Measurements from ENCODE around the gene COL8A2.

COL8A2 gene

DNA sequence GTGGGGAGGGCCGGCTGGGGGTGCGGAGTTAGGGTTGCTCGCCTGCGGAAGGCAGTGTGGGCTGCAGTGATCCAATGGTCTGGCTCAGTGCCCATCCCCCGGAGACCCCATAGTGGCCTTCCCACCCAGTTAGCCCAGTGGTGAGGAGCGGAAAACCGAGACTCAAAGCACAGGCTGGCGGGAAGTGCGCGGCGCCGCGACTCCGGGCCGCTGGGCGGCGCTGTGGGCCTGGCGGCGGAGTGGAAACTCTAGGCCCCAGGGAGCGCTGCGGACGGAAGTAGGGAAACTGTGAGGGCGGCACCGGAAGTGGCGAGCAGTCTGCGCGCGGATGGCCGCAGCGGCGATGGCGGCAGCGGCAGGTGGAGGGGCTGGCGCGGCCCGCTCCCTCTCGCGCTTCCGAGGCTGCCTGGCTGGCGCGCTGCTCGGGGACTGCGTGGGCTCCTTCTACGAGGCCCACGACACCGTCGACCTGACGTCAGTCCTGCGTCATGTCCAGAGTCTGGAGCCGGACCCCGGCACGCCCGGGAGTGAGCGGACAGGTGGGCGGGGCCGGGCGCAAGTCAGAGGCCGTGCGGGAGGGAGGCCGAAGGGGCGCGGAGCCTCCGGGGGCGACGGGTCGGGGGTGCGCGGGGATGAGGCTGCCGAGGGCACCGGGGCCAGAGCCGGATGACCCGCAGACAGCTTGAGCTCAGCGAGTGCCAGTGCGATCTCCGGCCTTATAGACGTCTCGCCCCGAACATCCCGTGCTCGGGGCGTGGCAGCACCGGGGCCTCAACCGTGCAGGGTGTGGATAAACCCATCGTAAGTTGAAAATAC is 36.2 kb downstream of the COL8A2 start, which contains the start of gene ADPRS:
ADPRS (plus strand) TSS at position 316 of the 816 bp plus-strand sequence; CDS start at position 329, 13 bp downstream.
- DNase-seq, result peak; percentile 74

DNA sequence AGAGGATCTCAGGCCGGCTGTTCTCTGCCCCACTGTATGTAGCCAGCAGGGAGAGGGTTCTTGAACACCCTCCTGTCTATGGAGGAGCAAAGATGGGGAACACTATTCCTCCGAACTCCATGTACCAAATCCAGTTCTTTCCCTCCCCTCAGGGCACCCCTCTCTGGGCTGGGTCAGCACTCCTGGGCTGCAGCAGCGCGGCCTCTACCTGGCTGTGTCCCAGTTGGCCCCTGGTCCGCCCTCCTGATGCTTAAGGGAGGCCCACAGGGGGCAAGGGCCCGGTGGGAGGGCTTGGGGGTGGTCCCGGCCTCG is 36.8 kb downstream of the COL8A2 start:
- no peak for DNase-seq

DNA sequence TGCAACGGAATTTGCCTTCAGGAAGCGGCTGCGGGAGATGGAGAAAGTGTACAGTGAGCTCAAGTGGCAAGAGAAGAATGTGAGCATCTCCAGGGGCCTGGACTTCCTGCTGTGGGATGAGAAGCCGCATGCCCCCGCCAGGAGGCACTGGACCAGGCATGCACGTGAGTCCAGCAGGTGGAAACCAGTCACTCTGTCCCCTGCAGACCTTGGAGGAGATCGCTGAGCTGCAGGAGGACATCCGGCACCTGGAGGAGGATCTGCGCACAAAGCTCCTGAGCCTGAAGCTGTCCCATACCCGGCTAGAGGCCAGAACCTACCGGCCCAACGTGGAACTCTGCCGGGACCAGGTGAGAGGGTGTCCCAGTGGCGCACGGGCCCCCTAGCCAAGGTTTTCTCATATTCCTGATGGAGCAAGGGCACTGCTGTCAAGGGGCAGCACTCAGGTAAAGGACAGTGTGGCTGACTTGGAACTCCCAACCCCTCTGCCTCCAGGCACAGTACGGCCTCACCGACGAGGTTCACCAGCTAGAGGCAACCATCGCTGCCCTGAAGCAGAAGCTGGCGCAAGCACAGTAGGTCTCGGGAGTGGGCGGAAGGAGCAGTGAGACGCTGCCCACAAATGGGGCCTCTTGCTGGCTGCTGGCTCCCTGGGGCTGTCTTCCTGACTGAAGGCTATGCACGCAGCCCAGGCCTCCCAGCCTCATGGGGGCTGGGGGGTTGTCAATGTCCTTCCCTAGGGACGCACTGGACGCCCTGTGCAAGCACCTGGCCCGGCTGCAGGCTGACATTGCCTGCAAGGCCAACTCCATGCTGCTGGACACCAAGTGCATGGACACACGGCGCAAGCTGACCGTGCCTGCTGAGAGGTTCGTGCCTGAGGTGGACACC is 37.5 kb downstream of the COL8A2 start:
- DNase-seq, result no peak

DNA sequence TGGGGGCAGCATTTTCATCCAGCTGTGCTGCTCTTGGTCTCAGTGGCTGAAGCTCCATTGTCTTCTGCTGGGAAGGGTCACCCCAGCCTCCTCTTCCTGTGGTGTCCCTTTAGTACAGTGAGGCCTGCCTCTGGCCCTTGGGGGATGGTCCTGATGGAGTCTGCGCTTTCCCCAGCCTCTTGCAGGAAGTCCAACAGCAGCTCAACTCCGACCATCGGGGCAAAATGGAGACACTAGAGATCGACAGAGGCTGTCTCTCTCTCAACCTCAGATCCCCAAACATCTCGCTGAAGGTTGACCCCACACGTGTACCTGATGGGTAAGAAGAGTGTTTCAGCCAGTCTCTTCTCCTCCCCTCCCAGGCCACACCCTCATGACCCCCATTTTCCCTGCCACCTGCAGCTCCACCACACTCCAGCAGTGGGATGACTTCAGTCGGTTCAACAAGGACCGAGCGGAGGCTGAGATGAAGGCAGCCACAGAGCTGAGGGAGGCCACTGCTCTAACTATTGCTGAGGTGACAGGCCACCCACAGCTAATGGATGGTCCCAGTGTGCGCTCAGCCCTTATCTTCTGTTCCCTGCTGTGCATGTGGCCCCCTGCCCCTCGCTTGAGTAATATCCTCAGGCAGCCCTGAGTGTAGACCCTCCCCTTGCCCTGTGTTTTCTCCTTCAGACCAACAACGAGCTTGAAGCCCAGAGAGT is 38.3 kb downstream of the COL8A2 start:
- DNase-seq, result no peak

DNA sequence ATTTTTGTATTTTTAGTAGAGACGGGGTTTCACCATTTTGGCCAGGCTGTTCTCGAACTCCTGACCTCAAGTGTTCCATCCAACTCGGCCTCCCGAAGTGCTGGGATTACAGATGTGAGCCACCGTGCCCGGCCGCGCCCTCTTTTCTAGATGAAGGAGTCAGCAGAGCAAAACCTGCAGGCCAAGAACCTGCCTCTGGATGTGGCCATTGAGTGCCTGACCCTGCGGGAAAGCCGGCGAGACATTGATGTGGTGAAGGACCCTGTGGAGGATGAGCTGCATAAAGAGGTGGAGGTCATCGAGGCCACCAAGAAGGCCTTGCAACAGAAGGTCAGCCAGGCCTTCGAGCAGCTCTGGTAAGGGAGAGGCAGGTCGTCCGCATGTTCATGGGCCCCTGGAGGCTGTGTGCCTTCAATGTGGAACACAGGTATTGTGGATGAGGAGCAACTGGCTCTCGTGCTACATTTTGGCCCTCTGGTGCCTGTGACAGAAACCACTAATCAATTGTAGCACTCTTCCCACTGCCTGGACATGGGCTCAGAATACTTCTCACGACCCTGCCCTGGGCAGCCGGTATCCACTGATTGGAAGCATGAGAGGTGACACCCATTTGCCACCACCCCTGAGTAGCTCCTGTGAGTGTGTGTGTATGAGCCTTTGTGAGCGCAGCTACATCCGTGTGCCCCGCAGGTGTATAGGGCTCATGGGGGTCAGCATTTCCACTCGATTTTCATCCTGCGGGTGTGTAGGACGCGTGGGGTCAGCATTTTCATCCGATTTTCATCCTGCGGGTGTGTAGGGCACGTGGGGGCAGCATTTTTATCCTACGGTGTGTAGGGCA is 39.1 kb downstream of the COL8A2 start:
- DNase-seq, result no peak

- no peak for DNase-seq
Measured at GRCh38 chr1:36085126-36085525, 39.9 kb downstream of the COL8A2 start.

DNA sequence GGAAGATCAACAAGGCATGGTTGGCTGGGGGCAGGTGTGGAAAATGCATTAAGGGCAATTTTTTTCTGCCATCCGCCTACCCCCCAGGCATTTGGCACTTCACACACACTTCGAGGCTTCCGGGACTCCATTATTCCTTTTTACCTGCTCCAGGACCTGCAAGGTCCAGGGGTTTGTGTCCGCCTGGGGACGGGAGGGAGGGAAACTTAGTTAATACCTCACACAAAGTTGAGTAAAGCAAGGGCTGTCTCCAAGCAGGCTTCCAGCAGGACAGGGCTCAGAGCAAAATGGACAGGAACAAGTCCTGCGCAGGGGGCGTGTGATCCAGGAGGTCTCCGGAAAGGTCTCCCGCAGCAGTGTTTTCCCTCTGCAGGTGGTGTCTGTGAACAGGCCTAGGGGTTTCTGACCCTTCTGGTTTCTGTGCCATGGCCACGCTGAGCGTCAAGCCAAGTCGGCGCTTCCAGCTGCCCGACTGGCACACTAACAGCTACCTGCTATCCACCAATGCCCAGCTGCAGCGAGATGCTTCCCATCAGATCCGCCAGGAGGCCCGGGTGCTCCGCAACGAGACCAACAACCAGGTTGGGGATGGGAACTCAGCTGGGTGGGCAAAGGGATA is 40.4 kb downstream of the COL8A2 start:
- DNase-seq, result peak; percentile 48

GRCh38 chr1:36083635-36084496 is 41.2 kb downstream of the COL8A2 start, which contains the start of gene TEKT2:
TSS of gene TEKT2 (plus strand) at chr1:36084094. CDS start at chr1:36084922, 828 bp downstream.
- peak; percentile 79 for DNase-seq

DNA sequence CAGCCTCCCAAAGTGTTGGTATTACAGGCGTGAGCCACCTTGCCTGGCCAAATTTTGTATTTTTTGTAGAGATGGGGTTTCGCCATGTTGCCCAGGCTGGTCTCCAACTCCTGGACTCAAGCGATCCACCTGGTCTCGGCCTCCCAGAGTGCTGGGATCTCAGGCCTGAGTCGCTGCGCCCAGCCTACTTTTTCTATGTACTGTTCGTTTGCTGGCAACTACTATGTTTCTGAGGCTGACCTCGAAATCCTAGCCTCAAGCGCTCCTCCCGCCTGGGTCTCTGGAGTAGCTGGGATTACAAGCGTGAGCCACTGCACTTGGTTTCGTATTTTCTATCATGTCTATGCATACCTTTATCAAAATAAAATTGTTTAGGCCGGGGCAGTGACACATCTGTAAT is 41.8 kb downstream of the COL8A2 start:
- no peak for DNase-seq

GRCh38 chr1:36081926-36082485 is 43.0 kb downstream of the COL8A2 start:
- no peak for DNase-seq

- no peak for DNase-seq
Measured at GRCh38 chr1:36080801-36081200, 44.2 kb downstream of the COL8A2 start.

- no peak for DNase-seq
Measured at GRCh38 chr1:36080236-36080635, 44.8 kb downstream of the COL8A2 start.

DNA sequence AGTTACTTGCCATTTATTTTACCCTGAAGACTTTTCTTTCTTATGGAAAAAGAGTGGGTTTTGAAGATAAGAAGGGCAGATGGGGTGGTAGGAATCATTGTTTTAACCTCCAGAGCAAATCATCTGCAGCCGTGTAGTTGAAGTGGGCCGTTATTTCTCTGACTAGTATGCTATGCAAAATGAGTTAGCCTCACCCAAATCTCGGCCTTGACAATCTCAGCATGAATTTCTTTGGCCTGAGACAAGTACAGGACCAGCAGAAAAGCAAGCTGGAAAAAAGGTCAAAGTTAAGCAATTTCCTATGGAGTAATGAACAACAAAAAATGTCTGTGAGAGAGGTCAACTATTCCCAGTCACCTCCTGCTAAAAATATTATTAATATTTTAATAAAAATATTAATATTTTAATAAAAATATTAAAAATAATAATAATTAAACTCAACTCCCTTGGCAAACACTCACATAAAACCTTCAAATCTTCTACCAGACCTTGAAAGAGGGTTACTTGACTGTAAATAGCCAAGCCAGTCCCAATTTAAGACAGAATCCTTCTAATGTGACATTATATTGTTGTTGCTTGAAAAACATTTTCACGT is 47.9 kb downstream of the COL8A2 start:
- no peak for DNase-seq

GRCh38 chr1:36070349-36070748 is 54.7 kb downstream of the COL8A2 start:
- peak; percentile 45 for DNase-seq

DNA sequence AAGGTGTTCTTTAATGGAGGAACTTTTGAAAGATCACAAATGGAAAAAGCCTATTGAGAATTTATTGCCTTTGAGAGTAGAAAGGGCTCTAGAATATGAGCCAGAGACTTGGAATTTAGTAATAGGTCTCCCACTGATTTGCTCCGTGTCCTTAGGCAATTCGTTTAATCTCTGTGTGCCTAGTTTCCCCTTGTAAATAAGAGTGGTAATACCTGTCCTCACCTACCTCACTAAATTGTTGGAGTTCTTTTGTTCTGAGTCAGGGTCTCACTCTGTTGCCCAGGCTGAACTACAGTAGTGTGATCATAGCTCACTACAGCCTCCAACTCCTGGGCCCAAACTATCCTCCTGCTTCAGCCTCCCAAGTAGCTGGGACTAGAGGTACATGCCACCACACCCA is 56.2 kb downstream of the COL8A2 start:
- DNase-seq, result no peak

GRCh38 chr1:36067871-36068270 is 57.2 kb downstream of the COL8A2 start:
- no peak for DNase-seq

DNA sequence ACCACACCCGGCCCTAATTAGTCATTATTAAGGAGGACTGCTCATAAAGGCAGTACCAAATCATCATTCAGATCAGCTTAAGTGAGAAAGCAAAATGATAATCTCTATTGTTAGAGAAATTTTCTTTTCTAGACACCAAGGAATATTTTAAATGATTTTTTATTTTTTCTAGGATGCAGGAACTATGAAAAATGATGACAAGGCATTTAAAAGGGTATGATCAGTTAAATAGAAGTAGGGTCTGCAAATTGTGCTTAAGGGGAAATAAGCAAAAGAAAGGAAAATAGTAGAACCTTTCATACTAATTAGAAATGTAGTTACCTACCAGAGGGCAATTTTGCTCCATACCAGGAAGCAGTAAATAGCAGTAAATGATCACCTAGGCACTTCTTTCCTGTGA is 62.7 kb downstream of the COL8A2 start:
- no peak for DNase-seq

- no peak for DNase-seq
Measured at GRCh38 chr1:36055706-36056105, 69.3 kb downstream of the COL8A2 start.

DNA sequence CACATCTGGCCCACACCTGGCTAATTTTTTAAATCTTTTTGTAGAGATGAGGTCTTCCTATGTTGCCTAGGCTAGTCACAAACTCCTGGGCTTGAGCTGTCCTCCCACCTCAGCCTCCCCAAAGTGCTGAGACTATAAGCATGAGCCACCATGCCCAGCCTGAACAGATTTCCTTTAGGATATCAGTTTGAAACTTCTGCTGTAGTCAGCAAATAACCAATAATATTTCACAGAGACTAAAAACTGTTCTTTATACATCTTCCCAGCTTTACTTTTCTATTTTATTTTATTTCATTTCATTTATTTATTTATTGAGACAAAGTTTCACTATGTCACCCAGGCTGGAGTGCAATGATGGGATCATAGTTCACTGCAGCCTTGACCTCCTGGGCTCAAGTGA is 71.0 kb downstream of the COL8A2 start:
- DNase-seq, result no peak

DNA sequence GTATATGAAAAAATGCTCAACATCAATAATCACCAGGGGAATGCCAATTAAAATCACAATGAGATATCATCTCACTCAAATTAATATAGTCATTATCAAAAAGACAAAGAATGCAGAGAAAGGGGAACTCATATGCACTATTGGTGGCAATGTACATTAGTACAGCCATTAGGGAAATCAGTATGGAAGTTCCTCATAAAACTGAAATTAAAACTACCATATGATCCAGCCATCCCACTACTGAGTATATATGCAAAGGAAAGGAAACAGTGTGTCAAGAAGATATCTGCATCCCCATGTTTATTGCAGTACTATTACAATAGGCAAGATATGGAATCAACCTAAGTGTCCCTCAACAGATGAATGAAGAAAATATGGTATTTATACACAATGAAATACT is 73.2 kb downstream of the COL8A2 start:
- DNase-seq, result no peak
